Stimulated activated CD8-positive, alpha-beta memory T cell treated with anti-CD3 and anti-CD28 coated beads, Interleukin-15, amount 100 ng/mL, for 48 hours (primary cell): ENCODE measurements around the gene PTGFRN.

ENCODE experiments used
- DNase-seq, 2 donors: peaks; one replicate each; pipeline ENCODE4 v3.0.0-alpha.2; 2020; ENCODE audit warnings: low read depth in 2 of 2

The PTGFRN gene

DNA sequence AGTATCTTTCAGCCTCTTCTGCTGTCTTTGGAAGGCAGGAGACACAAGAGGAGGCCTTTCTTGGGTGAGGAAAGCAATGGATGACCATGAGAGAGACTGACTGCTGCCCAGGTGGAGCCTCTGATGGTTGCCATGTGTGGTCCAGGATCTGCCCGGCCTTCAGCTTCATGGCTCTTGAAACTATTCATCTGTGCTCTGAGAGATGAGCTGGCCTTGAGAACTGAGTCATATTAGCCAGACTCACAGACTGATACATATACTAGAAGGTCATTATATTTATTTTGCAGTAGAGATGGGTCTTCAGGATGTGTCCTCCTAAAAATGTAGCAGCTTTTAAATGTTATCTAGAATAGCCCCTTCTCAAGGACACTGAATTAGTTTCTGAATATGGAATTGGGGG, 33.7 kb downstream of the PTGFRN start:
- DNase-seq: no peak

DNA sequence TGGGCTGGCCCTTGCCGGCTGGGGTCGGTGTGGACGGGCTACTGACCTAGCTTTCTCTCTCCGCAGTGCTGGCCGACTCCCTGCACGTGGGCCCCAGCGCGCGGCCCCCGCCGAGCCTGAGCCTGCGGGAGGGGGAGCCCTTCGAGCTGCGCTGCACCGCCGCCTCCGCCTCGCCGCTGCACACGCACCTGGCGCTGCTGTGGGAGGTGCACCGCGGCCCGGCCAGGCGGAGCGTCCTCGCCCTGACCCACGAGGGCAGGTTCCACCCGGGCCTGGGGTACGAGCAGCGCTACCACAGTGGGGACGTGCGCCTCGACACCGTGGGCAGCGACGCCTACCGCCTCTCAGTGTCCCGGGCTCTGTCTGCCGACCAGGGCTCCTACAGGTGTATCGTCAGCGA, 34.9 kb downstream of the PTGFRN start:
- no peak for DNase-seq

DNA sequence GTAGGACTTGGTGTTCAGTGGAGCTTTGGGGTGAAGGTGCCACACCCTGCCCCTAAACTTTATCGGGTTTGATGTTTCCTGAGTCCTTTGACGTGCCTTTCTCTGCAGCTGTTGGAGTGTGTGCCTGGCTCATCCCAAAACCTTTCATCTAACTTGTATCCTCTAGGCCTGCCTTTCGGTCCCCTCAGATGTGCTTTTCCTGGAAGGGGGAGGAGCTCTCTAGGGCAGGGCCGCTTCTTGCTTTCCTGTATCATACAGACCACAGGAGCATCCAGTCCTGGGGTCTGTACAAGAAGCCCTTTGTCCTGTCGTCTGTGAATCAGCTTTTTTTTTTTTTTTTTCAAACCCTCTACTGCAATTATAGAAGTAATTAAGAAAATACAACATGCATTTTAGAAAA, 35.7 kb downstream of the PTGFRN start:
- DNase-seq: no peak

DNA sequence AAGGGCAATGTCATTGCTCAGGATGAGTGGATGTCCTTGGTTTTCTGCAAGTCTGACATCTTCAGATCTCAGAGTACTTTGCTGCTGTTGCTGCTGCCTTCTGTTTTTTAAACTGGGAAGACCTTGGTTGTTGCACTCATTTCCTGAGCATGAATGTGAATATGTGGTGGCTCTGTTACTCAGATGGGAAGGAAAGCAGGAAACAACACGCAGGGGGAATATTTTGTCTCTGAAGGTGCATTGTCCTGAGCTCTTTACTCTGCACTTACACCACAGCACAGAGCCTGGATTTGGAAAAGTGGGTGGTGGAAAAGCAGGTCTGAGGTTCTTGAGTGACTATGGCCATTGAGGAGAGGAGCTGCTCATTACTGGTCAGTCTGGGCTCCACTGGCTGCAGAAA, 36.3 kb downstream of the PTGFRN start:
- DNase-seq: no peak

DNA sequence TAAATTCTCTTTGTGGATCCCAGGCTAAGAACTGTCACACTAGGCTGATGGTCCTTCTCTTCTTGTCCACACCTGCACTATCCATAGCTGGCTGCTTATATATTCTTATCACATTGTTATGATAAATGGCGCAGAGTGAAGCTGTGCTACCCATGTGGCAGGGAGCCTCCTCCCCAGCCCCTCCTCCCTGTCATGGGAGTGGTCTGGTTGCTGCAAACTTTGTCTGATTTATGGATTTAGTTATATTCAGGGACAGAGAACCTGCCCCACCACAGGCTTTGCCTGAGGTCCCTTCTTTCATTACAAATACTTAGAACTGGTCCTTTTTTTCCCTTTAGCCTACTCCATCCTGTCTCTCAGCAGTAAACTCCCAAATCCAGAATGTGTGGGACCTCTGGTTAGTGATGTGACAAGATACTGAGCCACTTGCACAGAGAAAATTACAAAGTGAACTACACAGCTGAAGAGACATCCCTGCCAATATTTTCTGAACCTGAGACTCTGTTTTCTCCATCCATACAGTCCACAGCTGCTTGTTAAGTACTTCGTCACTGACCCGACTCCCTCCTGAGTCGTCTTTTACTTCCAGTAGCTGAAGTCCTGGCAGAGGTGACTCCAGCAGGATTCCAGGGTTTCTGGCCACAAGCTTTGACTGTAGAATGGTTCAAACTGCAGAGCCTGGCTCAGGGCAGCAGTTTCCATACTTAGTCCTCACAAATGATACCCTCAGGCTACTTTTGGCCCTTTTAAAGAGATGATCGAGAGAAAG, 37.6 kb downstream of the PTGFRN start:
- DNase-seq: no peak

DNA sequence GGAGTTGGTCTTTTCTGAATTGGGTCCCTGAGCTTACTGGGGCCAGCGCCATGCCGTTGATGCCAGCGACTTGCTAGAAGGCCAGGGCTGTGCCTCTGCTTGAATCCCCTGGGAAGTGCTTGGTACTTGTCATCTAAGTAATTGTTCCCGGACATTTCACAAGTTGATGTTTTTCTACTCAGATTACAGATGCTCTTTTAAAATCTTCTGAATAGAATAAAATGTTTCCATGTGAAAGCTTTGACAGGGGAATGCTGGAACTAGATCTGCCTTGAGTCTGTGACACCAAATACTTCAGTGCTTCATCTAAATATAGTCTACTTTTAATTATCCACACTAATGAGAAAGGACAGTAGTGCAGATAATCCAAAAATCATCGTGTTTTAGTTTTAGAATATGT, 38.3 kb downstream of the PTGFRN start:
- no peak for DNase-seq

DNA sequence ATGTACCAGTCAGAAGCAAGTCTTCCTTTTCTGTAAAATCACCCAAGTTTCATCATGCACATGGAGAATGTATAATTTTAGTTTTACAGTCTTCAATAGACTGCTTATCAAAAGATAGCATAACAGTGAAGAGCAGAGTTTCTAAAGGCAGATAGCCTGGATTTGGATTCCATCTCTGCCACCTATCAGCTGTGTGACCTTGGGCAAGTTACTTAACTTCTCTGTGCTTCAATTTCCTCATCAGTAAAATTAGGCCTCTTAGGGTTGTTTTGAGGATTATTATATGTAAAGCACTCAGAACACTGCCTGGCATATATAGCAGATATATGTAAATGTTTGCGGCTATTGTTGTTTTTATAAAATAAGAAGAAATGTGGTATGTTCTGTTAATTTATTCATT, 38.9 kb downstream of the PTGFRN start:
- no peak for DNase-seq

DNA sequence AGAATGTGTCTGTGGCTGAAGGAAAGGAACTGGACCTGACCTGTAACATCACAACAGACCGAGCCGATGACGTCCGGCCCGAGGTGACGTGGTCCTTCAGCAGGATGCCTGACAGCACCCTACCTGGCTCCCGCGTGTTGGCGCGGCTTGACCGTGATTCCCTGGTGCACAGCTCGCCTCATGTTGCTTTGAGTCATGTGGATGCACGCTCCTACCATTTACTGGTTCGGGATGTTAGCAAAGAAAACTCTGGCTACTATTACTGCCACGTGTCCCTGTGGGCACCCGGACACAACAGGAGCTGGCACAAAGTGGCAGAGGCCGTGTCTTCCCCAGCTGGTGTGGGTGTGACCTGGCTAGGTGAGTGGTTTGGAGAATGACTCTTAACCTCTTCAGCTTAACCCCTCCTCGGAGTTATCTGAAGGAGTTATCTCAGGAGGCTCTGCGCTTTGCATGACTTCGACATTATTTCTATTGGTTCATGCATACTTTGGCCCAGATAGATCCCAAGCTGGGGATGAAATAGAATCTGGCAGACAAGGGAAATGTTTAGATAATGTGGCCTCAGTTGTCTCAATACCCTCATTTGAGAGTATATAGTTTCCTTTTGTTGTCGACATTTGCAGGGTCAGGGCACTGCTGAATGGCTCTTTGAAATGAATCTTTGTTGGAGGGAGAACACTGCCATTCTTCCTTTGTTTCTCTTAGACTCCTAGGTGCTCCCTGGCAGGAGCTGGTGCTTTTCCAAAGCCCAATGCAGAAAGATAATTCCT, 39.7 kb downstream of the PTGFRN start:
- DNase-seq: no peak

DNA sequence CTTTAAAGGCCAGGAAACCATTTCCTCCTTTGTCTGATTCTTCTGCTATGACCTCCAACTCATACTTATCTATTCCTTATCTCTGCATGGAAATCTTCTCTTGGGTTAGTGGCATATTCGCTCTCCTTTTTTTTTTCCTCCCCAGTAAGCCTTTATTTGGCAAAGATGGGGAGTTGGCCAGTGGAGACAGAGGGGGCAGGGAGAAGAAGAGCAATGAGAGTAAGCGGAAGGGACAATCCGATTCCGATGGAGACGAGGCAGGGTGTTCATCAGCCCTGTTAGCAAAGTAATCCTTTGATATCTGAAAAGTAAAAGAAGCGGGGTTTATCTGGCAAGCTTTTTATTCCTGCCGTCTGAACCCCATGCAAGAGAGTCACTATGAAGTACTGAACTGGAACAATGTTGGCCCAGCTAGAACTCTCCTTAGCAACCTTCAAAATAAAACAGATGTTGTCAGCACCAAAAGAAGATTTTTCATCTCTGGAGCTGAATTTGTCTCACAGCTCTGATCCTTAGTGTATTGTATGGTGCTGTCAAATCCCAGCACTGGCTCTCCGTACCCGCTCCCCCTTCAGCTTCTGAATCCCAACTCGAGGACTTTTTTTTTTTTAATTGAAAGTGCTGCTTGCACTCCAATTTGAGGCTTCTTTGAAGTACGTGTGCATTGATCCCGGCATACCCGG, 40.9 kb downstream of the PTGFRN start:
- no peak for DNase-seq

DNA sequence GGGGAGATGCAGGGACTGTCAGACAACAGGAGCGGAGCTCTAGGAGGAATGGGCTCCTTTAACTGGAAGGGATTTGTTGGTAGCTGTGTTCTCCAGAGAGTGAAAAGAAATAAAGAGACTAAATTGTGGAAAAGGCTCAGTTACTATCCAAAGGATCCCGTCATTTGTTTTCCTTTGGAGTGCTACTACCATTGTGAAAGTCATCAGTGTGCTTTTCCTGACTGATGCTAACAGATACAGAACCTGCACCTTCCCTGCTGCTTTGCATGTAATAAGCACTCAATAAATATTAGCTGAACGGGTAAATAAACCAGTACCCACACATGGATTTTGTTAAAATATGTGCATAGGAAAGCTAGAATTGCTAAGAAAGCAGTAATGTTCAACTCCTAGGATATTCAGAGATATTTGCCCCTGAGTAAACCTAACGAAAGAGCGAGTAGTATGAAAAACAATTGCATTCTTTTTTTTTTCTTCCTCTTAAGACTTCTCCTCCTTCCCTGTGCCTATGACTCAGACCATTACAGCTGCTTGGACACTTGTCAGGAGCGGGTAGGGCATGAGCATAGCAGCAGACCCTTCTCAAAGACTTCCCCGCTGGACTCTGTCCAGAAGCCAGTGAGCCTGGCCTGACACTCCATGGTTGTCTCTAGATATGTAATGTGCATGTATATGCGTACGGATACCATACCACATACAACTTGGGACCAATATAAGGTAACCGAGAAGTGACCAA, 41.7 kb downstream of the PTGFRN start:
- no peak for DNase-seq

DNA sequence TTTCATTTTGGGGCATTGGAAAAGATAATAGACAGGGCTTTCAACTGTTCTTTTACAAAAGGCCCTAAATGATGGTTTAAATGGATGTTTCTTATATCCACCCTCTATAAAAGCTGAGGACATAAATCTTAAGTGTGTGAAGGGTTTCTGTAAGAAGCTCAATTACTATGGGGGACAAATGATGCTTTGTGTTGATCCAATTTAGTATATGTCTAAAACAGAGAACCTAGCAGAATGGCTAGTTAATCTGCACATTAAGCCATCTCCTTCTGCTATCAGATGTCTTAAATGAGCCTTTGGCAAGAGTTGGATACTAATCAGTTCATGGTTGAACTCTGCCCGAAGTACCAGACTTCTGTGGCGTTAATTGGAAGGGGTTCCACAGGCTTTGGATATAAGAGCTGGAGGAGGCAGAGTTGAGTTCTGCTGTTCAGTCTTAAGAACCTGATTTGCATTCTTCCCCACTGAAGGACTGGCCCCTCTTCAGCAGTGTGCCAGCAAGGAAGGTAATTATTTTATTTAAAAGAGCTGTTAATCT, 43.1 kb downstream of the PTGFRN start:
- DNase-seq: no peak

DNA sequence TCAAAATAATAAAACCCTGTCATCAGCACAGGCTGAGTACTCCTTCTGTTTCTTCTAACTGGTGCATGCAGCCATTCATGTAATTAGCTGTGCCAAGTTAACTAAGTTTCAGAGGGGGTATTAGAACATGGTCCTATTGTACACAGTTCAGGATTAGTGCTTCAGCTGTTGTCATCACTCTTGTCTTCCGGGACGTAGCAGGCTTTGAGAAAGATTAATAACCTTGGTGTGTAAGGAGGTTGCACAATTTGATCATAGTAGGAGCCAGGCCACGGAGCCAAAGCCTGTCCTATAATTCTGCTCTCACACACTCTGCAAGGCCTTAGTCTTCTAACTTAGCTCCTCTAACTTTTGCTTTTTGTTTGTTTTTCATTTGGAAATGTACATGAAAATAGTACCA, 44.7 kb downstream of the PTGFRN start:
- DNase-seq: no peak

DNA sequence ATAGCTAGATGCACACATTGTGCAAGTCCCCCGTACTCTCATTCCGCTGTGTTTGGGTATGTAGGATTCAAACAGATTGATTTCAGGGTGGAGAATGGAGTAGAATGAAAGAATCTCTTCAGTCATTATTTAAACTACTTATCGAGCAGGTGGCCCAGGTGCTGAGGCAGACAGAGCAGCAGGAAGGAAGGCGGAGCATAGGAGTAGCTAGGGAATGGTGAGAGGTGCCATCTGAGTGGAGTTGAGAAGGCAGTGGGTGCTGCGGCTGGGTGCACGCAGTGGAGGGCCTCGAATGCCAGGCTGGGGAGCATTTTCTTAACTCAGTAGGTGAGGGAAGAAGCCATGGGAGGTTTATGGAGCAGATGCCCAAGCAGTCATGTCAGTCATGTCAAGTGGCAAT, 46.7 kb downstream of the PTGFRN start:
- DNase-seq: no peak

DNA sequence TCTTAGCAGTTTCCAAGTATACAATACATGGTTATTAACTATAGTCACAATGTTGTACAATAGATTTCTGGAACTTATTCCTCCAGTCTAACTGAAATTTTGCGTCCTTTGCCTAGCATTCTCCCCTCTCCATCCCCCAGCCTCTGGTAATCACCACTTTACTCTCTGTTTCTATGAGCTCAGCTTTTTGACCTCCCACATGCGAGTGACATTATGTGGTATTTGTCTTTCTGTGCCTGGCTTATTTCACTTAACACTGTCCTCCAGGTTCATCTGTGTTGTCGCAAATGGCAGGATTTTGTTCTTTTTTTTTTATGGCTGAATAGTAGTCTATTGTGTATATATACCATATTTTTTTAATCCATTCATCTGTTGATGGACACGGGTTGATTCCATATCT, 47.9 kb downstream of the PTGFRN start:
- DNase-seq: no peak

DNA sequence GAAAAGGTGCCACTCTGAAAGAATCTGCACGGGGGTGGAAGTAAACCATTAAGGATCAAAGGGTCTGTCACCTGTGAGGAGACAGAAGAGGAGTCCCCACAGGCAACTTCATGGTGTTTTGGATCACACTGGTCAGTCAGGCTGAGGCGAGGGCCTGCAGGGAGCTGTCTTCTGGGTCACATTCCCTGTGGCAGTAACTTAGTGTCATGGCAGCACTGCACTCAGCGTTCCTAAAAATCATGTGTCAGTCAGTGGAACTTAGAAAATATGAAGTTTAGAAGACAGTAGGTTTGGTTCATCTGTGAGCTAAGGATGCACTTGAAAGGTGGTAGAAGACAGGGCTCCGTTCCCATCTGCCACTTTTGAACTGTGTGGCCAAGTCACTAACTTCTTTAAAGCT, 48.4 kb downstream of the PTGFRN start:
- DNase-seq: no peak

DNA sequence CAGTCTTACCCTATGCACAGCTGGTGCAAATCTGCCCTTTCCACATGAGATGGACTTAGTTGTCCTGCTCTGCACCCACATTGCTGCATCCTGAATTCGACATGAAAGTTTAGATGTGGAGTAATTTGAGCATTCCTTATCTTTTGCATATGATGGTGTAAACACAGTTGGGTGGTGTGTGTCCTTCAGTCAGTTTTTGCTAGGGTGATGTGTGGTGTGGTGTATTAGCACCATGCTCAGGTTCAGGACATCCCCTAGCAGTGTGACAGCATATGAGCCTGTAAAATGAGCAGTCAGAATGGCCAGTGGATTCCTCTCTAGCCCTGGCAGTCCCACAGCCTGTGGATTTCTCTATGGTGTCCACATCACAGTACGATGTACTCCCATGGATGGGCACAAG, 49.3 kb downstream of the PTGFRN start:
- no peak for DNase-seq

DNA sequence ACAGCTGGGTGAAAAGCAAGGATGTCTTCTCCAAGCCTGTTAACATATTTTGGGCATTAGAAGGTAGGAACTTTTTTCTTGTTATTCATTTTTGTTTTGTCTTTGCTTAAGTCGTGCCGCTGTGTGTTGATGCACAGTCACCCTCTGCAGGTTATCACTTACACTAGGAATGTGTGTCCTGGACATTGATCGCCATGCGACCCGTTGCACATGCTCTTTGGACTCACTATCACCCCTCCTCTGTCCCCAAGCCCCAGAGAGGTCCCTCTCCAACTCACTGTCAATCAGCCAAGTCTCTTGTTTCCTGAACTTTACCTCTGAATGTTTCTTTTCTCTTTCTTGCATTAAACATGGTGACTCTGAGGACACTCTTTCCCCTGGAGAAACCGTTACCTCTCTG, 51.9 kb downstream of the PTGFRN start:
- DNase-seq: no peak

DNA sequence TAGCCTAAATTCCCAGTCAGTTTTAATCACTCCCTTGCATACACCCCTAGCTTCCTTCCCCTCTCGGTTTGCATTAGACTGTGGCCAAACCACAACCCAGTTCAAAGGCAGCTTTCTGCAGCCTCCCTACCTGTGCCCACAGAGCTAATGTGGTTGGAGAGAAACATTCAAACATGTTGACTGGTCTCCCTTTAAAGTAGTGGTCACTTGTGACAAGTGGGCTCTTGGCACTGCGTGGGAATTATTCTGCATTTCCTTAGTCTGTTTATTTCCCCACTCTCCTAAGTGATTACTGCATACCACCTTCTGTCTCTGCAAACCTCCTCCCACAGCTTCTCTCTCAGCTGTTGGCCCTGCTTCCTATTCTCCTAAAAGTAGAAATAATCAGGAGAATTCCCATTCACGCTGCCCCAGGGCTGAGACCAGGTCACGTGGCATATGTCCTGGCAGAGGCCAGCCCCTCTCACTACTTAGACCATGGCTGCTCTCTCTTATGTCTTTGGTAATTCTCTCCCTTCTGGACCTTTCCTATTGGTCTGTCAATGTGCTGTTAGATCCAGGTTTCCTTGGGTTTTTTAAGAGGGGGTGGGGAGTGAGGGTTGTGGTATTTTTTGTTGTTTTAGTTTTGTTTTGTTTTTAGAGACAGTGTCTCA, 53.4 kb downstream of the PTGFRN start:
- no peak for DNase-seq

DNA sequence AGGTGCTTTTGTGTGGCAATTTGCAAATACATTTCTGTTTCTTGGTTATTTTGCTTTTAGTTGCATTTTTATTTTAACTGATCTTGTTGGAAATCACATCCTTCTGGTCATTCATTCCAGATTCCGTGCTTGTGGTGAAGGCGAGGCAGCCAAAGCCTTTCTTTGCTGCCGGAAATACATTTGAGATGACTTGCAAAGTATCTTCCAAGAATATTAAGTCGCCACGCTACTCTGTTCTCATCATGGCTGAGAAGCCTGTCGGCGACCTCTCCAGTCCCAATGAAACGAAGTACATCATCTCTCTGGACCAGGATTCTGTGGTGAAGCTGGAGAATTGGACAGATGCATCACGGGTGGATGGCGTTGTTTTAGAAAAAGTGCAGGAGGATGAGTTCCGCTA, 57.1 kb downstream of the PTGFRN start:
- DNase-seq: no peak

DNA sequence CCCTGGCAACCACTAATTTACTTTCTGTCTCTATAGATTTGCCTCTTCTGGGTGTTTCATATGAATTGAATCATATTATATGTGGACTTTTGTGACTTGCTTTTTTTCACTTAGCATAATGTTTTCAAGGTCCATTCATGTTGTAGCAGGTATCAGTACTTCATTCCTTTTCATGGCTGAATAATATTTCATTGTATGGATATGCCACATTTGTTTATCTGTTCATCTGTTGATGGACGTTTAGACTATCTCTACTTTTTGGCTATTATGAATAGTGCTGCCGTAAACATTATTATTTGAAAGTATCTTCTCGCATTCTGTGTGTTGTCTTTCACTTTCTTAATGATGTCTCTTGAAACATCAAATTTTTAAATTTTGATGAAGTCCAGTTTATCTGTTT, 59.0 kb downstream of the PTGFRN start:
- DNase-seq: no peak

DNA sequence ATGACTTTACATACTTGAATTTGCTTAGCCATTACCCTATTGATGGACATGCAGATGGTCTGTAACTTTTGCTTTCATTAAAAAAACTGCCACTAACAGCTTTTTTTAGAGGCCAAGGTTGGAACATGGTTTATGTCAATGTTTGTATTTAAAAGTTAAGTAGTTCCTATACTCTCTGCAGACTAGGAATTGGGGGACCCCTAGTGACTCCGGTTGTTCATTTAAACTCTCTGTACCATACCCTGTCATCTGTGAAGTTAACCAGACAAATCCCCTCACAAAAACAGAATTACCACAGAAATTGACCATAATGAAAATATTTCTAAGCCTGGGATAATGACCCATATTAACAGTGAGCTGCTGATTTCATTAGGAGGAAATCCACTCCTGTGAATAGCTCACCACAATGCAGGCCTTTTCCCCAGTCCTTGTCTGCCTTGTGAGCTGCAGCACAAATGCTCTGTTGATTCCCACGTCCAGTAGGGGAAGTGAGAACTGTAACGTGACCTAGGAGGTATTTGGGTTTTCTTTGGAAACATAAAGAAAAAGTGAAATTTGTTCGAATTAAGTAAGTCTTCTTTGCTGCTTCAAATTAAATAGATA, 61.6 kb downstream of the PTGFRN start:
- no peak for DNase-seq
